GM23338 (cell line): Measurements from ENCODE around the gene CDC14A.

Experiments
- CREB1 ChIP-seq: fragments of 250-450 bp; sonication (Bioruptor Pico); IDR thresholded peaks from 2 replicates; pipeline ENCODE4 v1.5.0; 2020; ENCODE audit warnings: low read depth, mild to moderate bottlenecking, moderate library complexity
- CTCF ChIP-seq, 2 experiments: fragments of 200-600 bp in 1 of 2; sonication (generic) in 1 of 2; conservative IDR thresholded peaks; 2 replicates each; pipeline versions ENCODE4 v1.5.1 to v1.6.1; 2016 to 2017; ENCODE audit warnings: antibody characterized with exemption in 2 of 2, low read depth in 2 of 2, mild to moderate bottlenecking in 2 of 2, moderate library complexity in 1 of 2
- ETS1 ChIP-seq: IDR thresholded peaks from 2 replicates; pipeline ENCODE4 v1.6.1; 2016; ENCODE audit warnings: antibody characterized with exemption
- EZH2 ChIP-seq: fragments of 200-600 bp; sonication (generic); IDR thresholded peaks from one replicate; pipeline ENCODE4 v1.8.0; 2017; ENCODE audit warnings: antibody characterized with exemption, mild to moderate bottlenecking, low read depth; ENCODE audit not compliant: unreplicated experiment
- EZH2phosphoT487 ChIP-seq: fragments of 200-600 bp; sonication (generic); IDR thresholded peaks from one replicate; pipeline ENCODE4 v1.8.1; 2018; ENCODE audit warnings: antibody characterized with exemption; ENCODE audit not compliant: unreplicated experiment
- JUNB ChIP-seq: IDR thresholded peaks from one replicate; pipeline ENCODE4 v1.6.1; 2016; ENCODE audit warnings: antibody characterized with exemption; ENCODE audit not compliant: unreplicated experiment
- NANOG ChIP-seq: IDR thresholded peaks from 2 replicates; pipeline ENCODE4 v1.6.1; 2016; ENCODE audit warnings: antibody characterized with exemption, borderline replicate concordance
- POLR2AphosphoS5 ChIP-seq: IDR thresholded peaks from 2 replicates; pipeline ENCODE4 v1.6.1; 2016; ENCODE audit warnings: antibody characterized with exemption, low read depth
- REST ChIP-seq: IDR thresholded peaks from one replicate; pipeline ENCODE4 v1.6.1; 2018; ENCODE audit warnings: antibody characterized with exemption; ENCODE audit not compliant: unreplicated experiment
- ZNF114 ChIP-seq: fragments of 250-450 bp; sonication (Bioruptor Pico); IDR thresholded peaks from 2 replicates; pipeline ENCODE4 v1.5.0; 2020; ENCODE audit warnings: mild to moderate bottlenecking, moderate library complexity
- ZNF331 ChIP-seq: fragments of 250-450 bp; sonication (Bioruptor Pico); IDR thresholded peaks from 2 replicates; pipeline ENCODE4 v1.5.0; 2020; ENCODE audit warnings: low read depth, mild to moderate bottlenecking, moderate library complexity
- ZNF462 ChIP-seq: fragments of 250-450 bp; sonication (Bioruptor Pico); IDR thresholded peaks from 2 replicates; pipeline ENCODE4 v1.5.0; 2020; ENCODE audit warnings: mild to moderate bottlenecking, moderate library complexity

- no peak for TF ChIP-seq CTCF (conservative IDR thresholded peaks at IDR 0.05; ENCODE audit: low read depth in 2 of 2)
- no peak for TF ChIP-seq REST
- TF ChIP-seq POLR2AphosphoS5: no peak
- no peak for TF ChIP-seq JUNB
- TF ChIP-seq EZH2: no peak
- no peak for TF ChIP-seq NANOG
- TF ChIP-seq EZH2phosphoT487: no peak
- no peak for TF ChIP-seq ETS1
- TF ChIP-seq CREB1 (CRISPR knock-in tag): no peak
- no peak for TF ChIP-seq ZNF462 (CRISPR knock-in tag)
- TF ChIP-seq ZNF114 (CRISPR knock-in tag): no peak
- TF ChIP-seq ZNF331 (CRISPR knock-in tag): no peak
Observed at GRCh38 chr1:100305954-100306353, 46.4 kb upstream of the CDC14A start.
